Choroid plexus epithelial cell (primary cell): ENCODE data around the gene TBC1D22A.

Experiments
- DNase-seq: peaks from one replicate; pipeline ENCODE4 v3.0.0-alpha.2; 2010; ENCODE audit warnings: low read depth
- H3K4me3 ChIP-seq: 2 replicates; pipeline ENCODE4 v1.5.1; 2011; ENCODE audit warnings: low read depth, mild to moderate bottlenecking, control low read depth, low read length, moderate library complexity
- TF ChIP-seq, protein P1 (sequence below): conservative IDR thresholded peaks from 2 replicates; pipeline ENCODE4 v1.5.1; 2011; ENCODE audit warnings: low read depth, mild to moderate bottlenecking, control low read depth, inconsistent platforms, low read length, moderate library complexity

TBC1D22A gene

GRCh38 chr22:47110817-47111443, 348.5 kb downstream of the TBC1D22A start:
- H3K4me3 ChIP-seq: no peak overlapping the region
- TF ChIP-seq, protein P1, sequence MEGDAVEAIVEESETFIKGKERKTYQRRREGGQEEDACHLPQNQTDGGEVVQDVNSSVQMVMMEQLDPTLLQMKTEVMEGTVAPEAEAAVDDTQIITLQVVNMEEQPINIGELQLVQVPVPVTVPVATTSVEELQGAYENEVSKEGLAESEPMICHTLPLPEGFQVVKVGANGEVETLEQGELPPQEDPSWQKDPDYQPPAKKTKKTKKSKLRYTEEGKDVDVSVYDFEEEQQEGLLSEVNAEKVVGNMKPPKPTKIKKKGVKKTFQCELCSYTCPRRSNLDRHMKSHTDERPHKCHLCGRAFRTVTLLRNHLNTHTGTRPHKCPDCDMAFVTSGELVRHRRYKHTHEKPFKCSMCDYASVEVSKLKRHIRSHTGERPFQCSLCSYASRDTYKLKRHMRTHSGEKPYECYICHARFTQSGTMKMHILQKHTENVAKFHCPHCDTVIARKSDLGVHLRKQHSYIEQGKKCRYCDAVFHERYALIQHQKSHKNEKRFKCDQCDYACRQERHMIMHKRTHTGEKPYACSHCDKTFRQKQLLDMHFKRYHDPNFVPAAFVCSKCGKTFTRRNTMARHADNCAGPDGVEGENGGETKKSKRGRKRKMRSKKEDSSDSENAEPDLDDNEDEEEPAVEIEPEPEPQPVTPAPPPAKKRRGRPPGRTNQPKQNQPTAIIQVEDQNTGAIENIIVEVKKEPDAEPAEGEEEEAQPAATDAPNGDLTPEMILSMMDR: no peak
- DNase-seq: peak; percentile 81

GRCh38 chr22:47111626-47112581, 349.5 kb downstream of the TBC1D22A start:
- TF ChIP-seq, protein P1: peak; percentile 36

GRCh38 chr22:47112582-47112965, 350.1 kb downstream of the TBC1D22A start:
- H3K4me3 ChIP-seq: no peak overlapping the region
- TF ChIP-seq, protein P1: no peak
- no peak for DNase-seq

More at GRCh38 chr22:47111626-47112581, 349.5 kb downstream of the TBC1D22A start:
- peak; percentile 77 for DNase-seq
- no peak overlapping the region for H3K4me3 ChIP-seq

DNA sequence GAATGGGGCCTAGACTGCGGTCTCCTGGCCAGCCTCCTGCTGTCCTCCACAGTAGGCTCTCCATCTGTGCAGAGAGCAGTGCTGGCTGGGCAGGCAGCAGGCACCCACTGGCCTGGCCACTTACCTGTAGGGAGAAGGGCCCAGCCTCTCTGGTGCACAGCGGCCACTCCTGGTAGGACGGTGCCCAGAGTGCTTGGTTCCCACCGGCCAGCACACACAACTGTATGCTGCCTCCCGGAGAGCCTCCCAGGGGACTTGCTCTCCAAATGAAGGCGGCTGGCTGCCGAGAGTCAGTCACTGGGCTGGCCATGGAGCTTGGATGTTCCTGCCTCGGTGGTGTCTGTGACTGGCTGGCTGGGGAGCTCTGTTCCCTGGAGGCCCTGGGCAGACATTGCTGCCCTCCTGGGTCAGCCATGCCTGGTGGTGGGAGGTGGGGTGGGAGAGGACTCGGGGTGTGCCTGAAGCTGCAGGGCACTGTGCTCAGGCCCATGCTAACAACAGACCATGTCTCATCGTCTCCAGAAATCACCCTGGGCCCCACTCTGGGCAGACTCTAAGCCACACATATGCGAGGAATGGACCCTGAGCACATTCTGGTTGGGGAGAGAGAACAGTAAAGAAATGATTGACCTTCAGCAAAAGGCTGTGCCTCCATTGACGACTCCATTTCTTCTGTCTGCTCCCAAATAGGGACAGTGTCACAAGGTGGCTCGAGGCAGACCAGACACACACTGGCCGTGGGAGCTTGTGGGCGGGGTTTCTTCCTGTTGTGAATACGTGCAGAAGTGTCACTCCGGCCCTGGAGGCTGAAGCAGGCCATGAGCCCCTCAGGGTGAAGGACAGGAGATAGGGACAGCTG, 350.8 kb downstream of the TBC1D22A start:
- H3K4me3 ChIP-seq: no peak overlapping the region
- no peak for DNase-seq
- TF ChIP-seq, protein P1: no peak

DNA sequence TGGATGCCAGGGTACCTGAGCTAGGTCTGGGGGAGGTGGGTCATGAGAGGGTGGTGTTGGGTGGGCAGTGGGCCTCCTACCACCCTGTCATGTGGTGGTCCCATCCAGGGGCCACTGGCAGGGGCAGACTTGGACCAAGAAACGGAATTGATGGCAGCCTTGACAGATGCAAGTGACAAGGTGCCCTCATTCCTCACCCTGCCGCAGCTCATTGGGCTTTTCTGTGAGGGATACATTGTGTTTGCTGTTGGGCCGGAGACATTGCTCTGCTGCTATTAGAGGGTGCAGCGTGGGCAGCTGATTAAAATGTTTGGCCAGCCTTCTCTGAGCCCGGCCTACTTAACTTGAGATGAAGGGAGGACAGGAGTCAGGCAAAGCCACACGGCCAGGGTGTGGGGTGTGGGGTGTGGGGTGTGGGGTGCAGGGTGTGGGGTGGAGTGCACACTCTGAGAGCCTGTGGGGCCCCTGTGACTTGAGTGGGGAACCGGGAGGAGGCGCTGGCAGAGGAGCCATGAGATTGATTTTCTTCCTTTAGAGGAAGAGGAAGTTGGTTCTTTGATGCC, 351.5 kb downstream of the TBC1D22A start:
- TF ChIP-seq, protein P1: no peak
- no peak for DNase-seq
- no peak overlapping the region for H3K4me3 ChIP-seq

DNA sequence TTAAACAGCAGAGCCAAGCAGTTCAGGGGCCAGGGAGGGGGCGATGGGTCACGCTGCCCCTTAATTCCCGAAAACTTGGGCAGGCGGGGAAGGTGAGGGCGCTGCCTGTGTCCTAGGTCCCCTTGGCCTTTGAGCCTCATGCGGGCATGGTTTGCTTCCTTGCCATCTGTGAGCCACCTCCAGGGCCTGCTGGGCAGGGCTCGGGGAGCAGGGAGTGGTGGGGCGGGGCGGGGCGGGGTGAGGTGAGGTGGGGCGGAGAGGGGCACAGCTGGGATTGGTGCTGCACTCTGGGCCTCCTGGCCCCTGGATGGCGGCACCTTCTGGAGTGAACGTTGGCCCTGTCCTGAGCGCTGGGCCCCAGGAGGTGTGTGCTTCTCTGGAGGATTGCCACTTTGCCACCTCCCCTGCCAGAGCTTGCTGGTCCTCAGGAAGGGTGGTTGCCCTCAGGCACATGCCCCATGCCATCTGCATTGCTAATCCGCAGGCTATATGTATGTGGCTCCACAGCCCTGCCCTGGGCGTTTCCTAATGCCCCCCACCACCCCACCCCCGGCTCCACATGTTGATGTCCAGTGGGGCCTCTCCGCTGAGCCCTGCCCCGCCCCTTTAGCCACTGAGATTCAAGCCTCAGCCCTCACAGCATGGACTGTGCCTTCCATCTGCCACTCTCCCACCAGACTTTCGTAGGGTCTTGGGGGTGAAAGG, 352.5 kb downstream of the TBC1D22A start:
- TF ChIP-seq, protein P1: no peak
- no peak for DNase-seq
- H3K4me3 ChIP-seq: no peak overlapping the region
